Stimulated activated naive CD8-positive, alpha-beta T cell treated with anti-CD3 and anti-CD28 coated beads, Interleukin-15, amount 100 ng/mL, for 72 hours (primary cell): ENCODE measurements around the gene SYN1.
A peak's percentile ranks its signal among the peaks of the same experiment; 100 is the strongest.

ENCODE experiments used
- ATAC-seq: fragments of 150-1000 bp; cut with Tn5 transposase; 2 replicates; pipeline ENCODE4 v1.10.0; 2021; ENCODE audit warnings: mild to moderate bottlenecking, moderate library complexity
- DNase-seq, 2 donors: peaks; one replicate each; pipeline ENCODE4 v3.0.0; 2021 to 2022
- H3K27ac Mint-ChIP-seq, 2 donors: one replicate each; pipeline ENCODE4 v1.8.0; 2022; ENCODE audit warnings: mild to moderate bottlenecking in 2 of 2, mixed read lengths in 2 of 2, moderate library complexity in 2 of 2
- H3K27me3 Mint-ChIP-seq: one replicate; pipeline ENCODE4 v1.8.0; 2022; ENCODE audit warnings: mixed read lengths
- H3K4me1 Mint-ChIP-seq: one replicate; pipeline ENCODE4 v1.8.0; 2022; ENCODE audit warnings: mild to moderate bottlenecking, mixed read lengths
- H3K4me3 Mint-ChIP-seq, 2 donors: one replicate each; pipeline ENCODE4 v1.8.0; 2022; ENCODE audit warnings: mild to moderate bottlenecking in 2 of 2, mixed read lengths in 2 of 2, moderate library complexity in 1 of 2
- H3K9me3 Mint-ChIP-seq, 2 donors: one replicate each; pipeline ENCODE4 v1.8.0; 2022; ENCODE audit warnings: mixed read lengths in 2 of 2

The SYN1 gene

GRCh38 chrX:47645530-47645929, 25.9 kb upstream of the SYN1 start:
- no peak overlapping the region for H3K27ac Mint-ChIP-seq
- H3K4me1 Mint-ChIP-seq: peaks cover 53% of the 10 kb centered on the region
- no peak for DNase-seq
- H3K9me3 Mint-ChIP-seq: no peaks in the 10 kb centered on the region
- no peak for ATAC-seq
- no peak overlapping the region for H3K4me3 Mint-ChIP-seq
- H3K27me3 Mint-ChIP-seq: no peaks in the 10 kb centered on the region

DNA sequence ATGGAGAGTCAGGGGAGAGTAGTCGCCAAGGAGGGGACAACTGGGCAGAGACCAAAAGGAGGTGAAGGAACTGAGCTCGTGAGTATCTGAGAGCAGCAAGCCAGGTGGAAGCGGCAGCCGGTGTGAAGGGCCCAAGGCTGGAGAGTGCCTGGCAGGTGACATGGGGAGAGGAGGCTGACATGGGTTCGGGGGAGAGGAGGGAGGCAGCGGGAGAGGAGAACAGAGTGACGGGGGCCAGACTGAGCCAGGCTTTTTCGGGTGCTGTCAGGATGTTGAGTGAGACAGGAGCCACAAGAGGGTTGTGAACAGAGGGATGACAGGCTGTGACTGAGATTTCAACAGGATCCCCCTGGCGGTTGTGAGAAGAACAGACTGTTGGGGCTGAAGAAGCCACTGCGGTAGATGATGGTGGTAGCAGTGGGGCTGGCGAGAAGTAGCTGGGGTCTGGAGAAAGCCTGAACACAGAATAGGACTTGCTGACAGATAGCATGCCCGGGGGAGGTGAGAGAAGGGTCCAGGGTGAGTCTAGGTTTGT, 25.0 kb upstream of the SYN1 start:
- no peak for DNase-seq
- H3K4me3 Mint-ChIP-seq: no peak overlapping the region
- no peaks in the 10 kb centered on the region for H3K27me3 Mint-ChIP-seq
- H3K9me3 Mint-ChIP-seq: peaks cover 0 to 6% of the 10 kb centered on the region in 2 donors
- H3K27ac Mint-ChIP-seq: no peak overlapping the region
- ATAC-seq: no peak
- H3K4me1 Mint-ChIP-seq: peaks cover 54% of the 10 kb centered on the region

- no peak overlapping the region for H3K27ac Mint-ChIP-seq
- H3K4me3 Mint-ChIP-seq: no peak overlapping the region
- DNase-seq: no peak
Measured at GRCh38 chrX:47643926-47644325, 24.3 kb upstream of the SYN1 start.

GRCh38 chrX:47638816-47639215, 19.2 kb upstream of the SYN1 start:
- Mint-ChIP-seq H3K4me3 (peak overlapping the region in 1 of 2 donors; percentile 9), H3K9me3 (peaks cover 0 to 8% of the 10 kb centered on the region in 2 donors), H3K27ac (peak overlapping the region in 1 of 2 donors; percentile 13), H3K27me3 (no peaks in the 10 kb centered on the region), H3K4me1 (peaks cover 40% of the 10 kb centered on the region)
- no peak for ATAC-seq
- DNase-seq: no peak

More at GRCh38 chrX:47643926-47644325, 24.3 kb upstream of the SYN1 start:
- no peaks in the 10 kb centered on the region for H3K27me3 Mint-ChIP-seq
- peaks cover 0 to 8% of the 10 kb centered on the region in 2 donors for H3K9me3 Mint-ChIP-seq
- no peak for ATAC-seq
- peaks cover 55% of the 10 kb centered on the region for H3K4me1 Mint-ChIP-seq

GRCh38 chrX:47637546-47638195, 18.0 kb upstream of the SYN1 start:
- Mint-ChIP-seq H3K4me3 (peak overlapping the region; percentile 40 to 43), H3K27ac (peak overlapping the region in 1 of 2 donors; percentile 28), H3K4me1 (peaks cover 40% of the 10 kb centered on the region), H3K27me3 (no peaks in the 10 kb centered on the region), H3K9me3 (peaks cover 0 to 8% of the 10 kb centered on the region in 2 donors)
- DNase-seq: no peak
- ATAC-seq: peak; percentile 51

DNA sequence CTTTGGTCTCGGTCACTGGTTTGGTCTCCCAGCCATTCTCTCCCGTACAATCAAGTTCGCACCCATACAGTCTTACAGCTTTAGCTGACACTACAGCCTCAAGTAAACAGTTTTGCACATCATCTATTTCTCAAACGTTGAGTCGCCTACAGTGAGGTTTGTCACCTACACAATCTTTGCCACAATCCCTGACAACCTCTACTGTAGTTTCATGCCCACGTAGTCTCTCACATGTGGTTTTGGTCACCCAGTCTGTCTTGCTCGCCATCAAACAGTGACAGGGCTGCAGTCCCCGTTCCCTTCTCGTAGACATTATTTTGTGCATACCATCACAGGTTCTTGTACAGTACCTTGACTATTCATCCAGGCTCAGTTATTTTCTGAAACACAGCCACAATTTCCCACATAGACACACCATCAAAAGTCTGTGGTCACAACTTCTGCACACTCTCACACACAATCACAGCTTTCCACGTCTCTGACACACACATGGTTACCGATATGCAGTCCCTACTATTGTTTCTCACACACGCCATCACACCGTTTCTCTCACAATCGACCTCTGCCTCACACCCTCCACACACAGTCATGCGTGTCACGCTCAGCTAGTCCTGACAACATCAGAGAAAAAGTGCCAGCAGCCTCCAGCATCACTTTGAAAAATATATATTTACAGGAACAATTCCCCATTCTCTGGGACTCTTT, 15.4 kb upstream of the SYN1 start:
- Mint-ChIP-seq H3K27me3 (no peaks in the 10 kb centered on the region), H3K4me1 (peaks cover 43% of the 10 kb centered on the region), H3K4me3 (no peak overlapping the region), H3K27ac (no peak overlapping the region), H3K9me3 (peaks cover 0 to 5% of the 10 kb centered on the region in 2 donors)
- DNase-seq (peak in 1 of 2 donors; percentile 52), ATAC-seq (peak; percentile 89)

DNA sequence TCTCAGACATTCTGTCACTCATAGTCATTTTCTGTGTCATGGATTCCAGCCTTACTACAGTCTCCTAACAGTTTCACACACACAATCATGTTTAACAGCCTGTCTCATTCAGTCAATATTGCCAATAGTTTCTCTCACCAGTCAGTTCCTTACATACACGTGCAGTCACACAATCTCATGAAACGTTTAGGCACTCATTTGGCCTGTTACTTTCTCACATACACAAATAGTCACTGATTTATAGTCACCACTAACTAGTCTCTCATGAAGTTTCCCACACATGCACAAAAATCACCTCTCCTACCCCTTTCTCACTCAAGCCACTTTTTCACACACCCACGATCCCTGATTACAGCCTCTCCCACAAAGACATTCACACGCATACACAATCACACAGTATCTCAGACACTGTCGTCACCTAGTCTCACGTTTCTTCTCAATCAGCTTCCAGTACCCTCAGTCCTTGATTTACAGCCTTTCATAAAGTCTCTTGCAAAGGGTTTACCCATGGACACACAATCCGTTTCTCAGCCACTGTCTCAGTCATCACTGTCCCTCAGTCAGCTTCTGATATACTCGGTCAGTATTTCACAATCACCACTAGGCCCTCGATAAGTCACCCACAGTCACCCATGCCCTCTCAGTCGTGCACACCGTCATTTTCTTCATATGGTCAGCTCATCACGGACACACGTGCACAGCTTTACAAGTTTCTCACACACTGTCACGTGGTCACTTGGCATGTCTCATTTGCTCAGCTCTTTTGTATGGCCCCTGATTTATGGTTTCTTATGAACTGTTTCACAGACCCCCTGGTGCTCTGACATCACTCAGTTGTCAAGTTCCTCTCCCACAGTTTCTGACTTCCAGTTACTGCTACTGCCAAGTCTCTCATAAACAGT, 14.3 kb upstream of the SYN1 start:
- Mint-ChIP-seq H3K9me3 (no peaks in the 10 kb centered on the region), H3K27ac (no peak overlapping the region), H3K4me1 (peaks cover 44% of the 10 kb centered on the region), H3K4me3 (no peak overlapping the region), H3K27me3 (no peaks in the 10 kb centered on the region)
- ATAC-seq (no peak), DNase-seq (no peak)

- no peak overlapping the region for H3K4me3 Mint-ChIP-seq
- peaks cover 44% of the 10 kb centered on the region for H3K4me1 Mint-ChIP-seq
- H3K9me3 Mint-ChIP-seq: no peaks in the 10 kb centered on the region
- DNase-seq: no peak
- no peak for ATAC-seq
- no peaks in the 10 kb centered on the region for H3K27me3 Mint-ChIP-seq
- no peak overlapping the region for H3K27ac Mint-ChIP-seq
Measured at GRCh38 chrX:47632666-47633065, 13.0 kb upstream of the SYN1 start.

- ATAC-seq (no peak), DNase-seq (no peak)
- H3K9me3 Mint-ChIP-seq: no peaks in the 10 kb centered on the region
- no peaks in the 10 kb centered on the region for H3K27me3 Mint-ChIP-seq
- H3K27ac Mint-ChIP-seq: no peak overlapping the region
- peaks cover 36% of the 10 kb centered on the region for H3K4me1 Mint-ChIP-seq
- no peak overlapping the region for H3K4me3 Mint-ChIP-seq
Measured at GRCh38 chrX:47631676-47632075, 12.0 kb upstream of the SYN1 start.

DNA sequence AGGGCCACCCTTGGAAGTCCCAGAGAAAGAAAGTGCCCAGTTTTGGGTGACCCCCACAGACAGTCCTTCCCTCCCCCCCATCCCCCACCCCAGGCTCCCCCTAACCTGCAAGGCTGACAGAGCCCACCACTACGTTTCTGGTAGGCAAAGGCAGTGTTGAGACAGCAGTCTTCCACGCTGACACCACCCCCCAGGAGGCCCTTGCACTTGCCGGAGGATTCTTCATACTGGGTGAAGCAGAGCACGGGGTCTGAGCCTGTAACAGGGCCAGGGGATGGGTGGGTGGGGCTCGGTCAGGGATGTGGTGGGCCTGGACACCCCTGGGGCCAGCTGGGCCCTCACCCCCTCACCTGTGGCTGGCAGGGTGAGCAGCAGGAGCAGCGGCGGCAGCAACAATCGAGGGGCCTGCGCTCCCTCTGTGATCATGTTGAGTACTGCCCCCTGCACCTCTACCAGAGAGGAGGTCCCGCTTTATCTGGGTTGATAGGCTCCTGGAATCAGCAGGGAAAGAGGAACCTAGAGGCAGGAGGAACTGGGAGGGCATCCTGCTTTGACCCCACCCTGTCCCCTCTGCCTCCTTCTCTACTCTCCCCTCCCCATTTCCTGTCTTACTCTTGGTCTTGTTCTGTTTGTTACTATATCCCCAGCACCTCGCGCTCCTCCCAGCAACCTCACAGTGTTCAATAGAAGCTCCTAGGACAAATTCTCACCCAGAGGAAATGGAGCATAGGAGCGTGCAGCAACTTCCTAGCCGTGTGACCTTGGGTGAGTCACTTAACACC, 10.0 kb upstream of the SYN1 start, which contains the start of gene CFP:
TSS of gene CFP (minus strand) at position 512 of the 782 bp plus-strand sequence. CDS start at position 426, 86 bp downstream.
- no peaks in the 10 kb centered on the region for H3K9me3 Mint-ChIP-seq
- H3K27me3 Mint-ChIP-seq: no peaks in the 10 kb centered on the region
- peak within 1 kb of the TSS; percentile 62 to 66 for H3K4me3 Mint-ChIP-seq
- ATAC-seq (peak; percentile 55), DNase-seq (no peak)
- peaks cover 27% of the 10 kb centered on the region for H3K4me1 Mint-ChIP-seq
- H3K27ac Mint-ChIP-seq: peak within 1 kb of the TSS; percentile 10 to 81

- ATAC-seq (peak; percentile 55), DNase-seq (peak in 1 of 2 donors; percentile 28)
- no peaks in the 10 kb centered on the region for H3K9me3 Mint-ChIP-seq
- H3K4me1 Mint-ChIP-seq: peaks cover 30% of the 10 kb centered on the region
- H3K27me3 Mint-ChIP-seq: no peaks in the 10 kb centered on the region
- H3K4me3 Mint-ChIP-seq: peak overlapping the region; percentile 39 to 62
- peak overlapping the region in 1 of 2 donors; percentile 81 for H3K27ac Mint-ChIP-seq
Measured at GRCh38 chrX:47628982-47629381, 9.3 kb upstream of the SYN1 start.

- ATAC-seq: no peak
- no peak for DNase-seq
- Mint-ChIP-seq H3K4me1 (peaks cover 40% of the 10 kb centered on the region), H3K27ac (peak overlapping the region in 1 of 2 donors; percentile 71), H3K27me3 (no peaks in the 10 kb centered on the region), H3K9me3 (no peaks in the 10 kb centered on the region), H3K4me3 (no peak overlapping the region)
Measured at GRCh38 chrX:47625365-47625764, 5.7 kb upstream of the SYN1 start.

DNA sequence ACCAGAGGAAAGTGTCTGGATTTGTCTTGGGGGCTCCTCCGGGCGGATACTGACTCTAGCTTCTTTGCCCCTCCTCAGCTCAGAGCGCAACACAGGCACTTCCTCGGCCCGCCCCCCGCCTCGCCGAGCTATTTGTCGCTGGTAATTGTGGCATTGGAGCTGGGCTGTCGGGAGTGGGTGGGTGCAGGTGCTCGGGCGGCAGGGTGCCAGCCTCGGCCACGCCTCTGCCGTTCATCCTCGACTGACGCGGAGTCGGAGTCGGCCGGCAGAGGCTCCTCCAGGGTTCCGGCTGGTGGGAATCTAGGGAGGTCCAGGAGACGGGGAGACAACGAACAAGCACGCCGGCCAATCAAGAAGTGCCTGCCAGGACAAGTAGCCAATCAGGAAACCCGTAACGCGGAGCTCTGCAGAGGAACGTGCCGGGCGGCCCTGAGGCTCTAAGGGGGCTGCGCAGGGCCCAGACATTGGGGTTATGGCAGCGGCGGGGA, 3.9 kb upstream of the SYN1 start:
- H3K27me3 Mint-ChIP-seq: peaks cover 5% of the 10 kb centered on the region
- peak overlapping the region; percentile 72 to 87 for H3K27ac Mint-ChIP-seq
- no peaks in the 10 kb centered on the region for H3K9me3 Mint-ChIP-seq
- ATAC-seq: peak; percentile 67
- peak overlapping the region; percentile 81 to 85 for H3K4me3 Mint-ChIP-seq
- DNase-seq: peak; percentile 25 to 36
- peaks cover 29% of the 10 kb centered on the region for H3K4me1 Mint-ChIP-seq

- H3K27ac Mint-ChIP-seq: no peak overlapping the region
- H3K4me3 Mint-ChIP-seq: no peak overlapping the region
- ATAC-seq (no peak), DNase-seq (no peak)
- no peaks in the 10 kb centered on the region for H3K9me3 Mint-ChIP-seq
- H3K4me1 Mint-ChIP-seq: peaks cover 19% of the 10 kb centered on the region
- H3K27me3 Mint-ChIP-seq: peaks cover 17% of the 10 kb centered on the region
Measured at GRCh38 chrX:47621851-47622250, 2.2 kb upstream of the SYN1 start.
